Prostate gland (tissue), 2 donors: ENCODE measurements around the gene CCDC167.

Experiments
- CTCF ChIP-seq, 4 experiments: fragments of 200-600 bp in 2 of 4; fragments of 450-650 bp in 2 of 4; sonication (generic) in 2 of 4; IDR thresholded peaks; 1 replicate in 3 of 4; 2 replicates in 1 of 4; pipeline ENCODE4 v1.5.1; 2016 to 2019; ENCODE audit warnings: antibody characterized with exemption in 4 of 4, mild to moderate bottlenecking in 2 of 4, moderate library complexity in 2 of 4
- POLR2A ChIP-seq: fragments of 450-650 bp; IDR thresholded peaks from one replicate; pipeline ENCODE4 v1.6.1; 2016; ENCODE audit warnings: antibody characterized with exemption, mild to moderate bottlenecking
- POLR2AphosphoS5 ChIP-seq: sonication (generic); formaldehyde crosslinking; IDR thresholded peaks from one replicate; pipeline ENCODE4 v1.6.1; 2017; ENCODE audit warnings: antibody characterized with exemption

GRCh38 chr6:37493661-37493995 lies 6.1 kb downstream of the CCDC167 start:
- TF ChIP-seq POLR2A: no peak
- TF ChIP-seq CTCF (IDR thresholded peaks at IDR 0.05): no peak
- TF ChIP-seq POLR2AphosphoS5: no peak
